ENCODE results near the gene PHF14.

GRCh38 chr7:11212080-11212711 is 238.5 kb downstream of the PHF14 start:
- no peak for TF ChIP-seq POLR2AphosphoS5 (IDR thresholded peaks at IDR 0.05)
- peak; percentile 86 for TF ChIP-seq CTCF (IDR thresholded peaks at IDR 0.05; ENCODE audit: poor library complexity, severe bottlenecking)
- TF ChIP-seq EZH2 (IDR thresholded peaks at IDR 0.05; ENCODE audit: borderline replicate concordance, insufficient read depth, low read length, poor library complexity, severe bottlenecking), result no peak
- no peak for TF ChIP-seq MXI1 (conservative IDR thresholded peaks at IDR 0.05; ENCODE audit: poor library complexity, severe bottlenecking)
- peak; percentile 86 for TF ChIP-seq SMC3 (conservative IDR thresholded peaks at IDR 0.05; ENCODE audit: poor library complexity)
- no peak for TF ChIP-seq EP300 (conservative IDR thresholded peaks at IDR 0.05; ENCODE audit: poor library complexity, severe bottlenecking)
- no peak for TF ChIP-seq TAF1 (IDR thresholded peaks at IDR 0.05; ENCODE audit: low read depth)
- peak; percentile 84 for TF ChIP-seq RAD21 (conservative IDR thresholded peaks at IDR 0.05)
